DND-41 (cell line): ENCODE data around the gene SDHAF4.

Source experiments
- ATAC-seq: fragments of 200-7000 bp; cut with Tn5 transposase; 3 replicates; pipeline ENCODE4 v1.9.1; 2021; ENCODE audit warnings: low read depth; ENCODE audit not compliant: insufficient read depth
- DNase-seq: peaks from one replicate; pipeline ENCODE4 v3.0.0-alpha.2; 2020
- H2AFZ ChIP-seq: 2 replicates; pipeline ENCODE4 v1.6.0; 2012; ENCODE audit warnings: low read depth, low read length
- H3K27ac ChIP-seq: 2 replicates; pipeline ENCODE4 v1.5.1; 2012; ENCODE audit warnings: low read length, inconsistent platforms
- H3K27me3 ChIP-seq: fragments of 200-600 bp; sonication (generic); 2 replicates; pipeline ENCODE4 v1.6.0; 2012; ENCODE audit warnings: low read length, mild to moderate bottlenecking, inconsistent platforms; ENCODE audit not compliant: insufficient read depth, poor library complexity
- H3K36me3 ChIP-seq: 2 replicates; pipeline ENCODE4 v1.5.1; 2012; ENCODE audit warnings: low read length, inconsistent platforms; ENCODE audit not compliant: insufficient read depth
- H3K4me1 ChIP-seq: 2 replicates; pipeline ENCODE4 v1.5.1; 2012; ENCODE audit warnings: mild to moderate bottlenecking, low read length; ENCODE audit not compliant: insufficient read depth
- H3K4me2 ChIP-seq: 2 replicates; pipeline ENCODE4 v1.6.0; 2012; ENCODE audit warnings: mild to moderate bottlenecking, moderate library complexity, low read length, inconsistent platforms; ENCODE audit not compliant: insufficient read depth
- H3K4me3 ChIP-seq, 2 experiments: fragments of 200-600 bp in 1 of 2; shearing (Covaris generic) in 1 of 2; 2 replicates each; pipeline ENCODE4 v1.5.1; 2012 to 2016; ENCODE audit warnings: inconsistent platforms in 2 of 2, low read length in 2 of 2, mild to moderate bottlenecking in 2 of 2, low read depth in 1 of 2, moderate library complexity in 1 of 2
- H3K79me2 ChIP-seq: 2 replicates; pipeline ENCODE4 v1.6.0; 2012; ENCODE audit warnings: low read length, inconsistent platforms; ENCODE audit not compliant: insufficient read depth
- H3K9ac ChIP-seq: 2 replicates; pipeline ENCODE4 v1.6.0; 2012; ENCODE audit warnings: low read depth, mild to moderate bottlenecking, inconsistent platforms, low read length, moderate library complexity
- H3K9me3 ChIP-seq: 2 replicates; pipeline ENCODE4 v1.5.1; 2012; ENCODE audit warnings: low read length, moderate library complexity, mild to moderate bottlenecking, inconsistent platforms; ENCODE audit not compliant: insufficient read depth, severe bottlenecking
- H4K20me1 ChIP-seq: 2 replicates; pipeline ENCODE4 v1.6.0; 2012; ENCODE audit warnings: low read length; ENCODE audit not compliant: insufficient read depth
- CTCF ChIP-seq: IDR thresholded peaks from 2 replicates; pipeline ENCODE4 v1.5.1; 2012; ENCODE audit warnings: borderline replicate concordance, low read length, moderate library complexity, mild to moderate bottlenecking; ENCODE audit not compliant: poor library complexity, severe bottlenecking; ENCODE audit errors: extremely low read depth
- EZH2 ChIP-seq: IDR thresholded peaks from 3 replicates; pipeline ENCODE4 v1.6.1; 2012; ENCODE audit warnings: borderline replicate concordance, low read depth, mild to moderate bottlenecking, moderate library complexity, low read length, inconsistent platforms; ENCODE audit not compliant: severe bottlenecking

Gene SDHAF4

GRCh38 chr6:70627500-70628254, 60.9 kb downstream of the SDHAF4 start:
- Histone ChIP-seq H3K9ac (no peak overlapping the region), H3K27me3 (no peaks in the 10 kb centered on the region), H3K79me2 (no peaks in the 10 kb centered on the region), H3K9me3 (no peaks in the 10 kb centered on the region), H3K4me3 (no peak overlapping the region), H3K36me3 (no peaks in the 10 kb centered on the region), H2AFZ (no peak overlapping the region), H3K27ac (no peak overlapping the region), H3K4me2 (no peak overlapping the region), H3K4me1 (no peaks in the 10 kb centered on the region), H4K20me1 (no peaks in the 10 kb centered on the region)
- no peak for ATAC-seq
- TF ChIP-seq CTCF (no peak), EZH2 (no peak)
- no peak for DNase-seq

DNA sequence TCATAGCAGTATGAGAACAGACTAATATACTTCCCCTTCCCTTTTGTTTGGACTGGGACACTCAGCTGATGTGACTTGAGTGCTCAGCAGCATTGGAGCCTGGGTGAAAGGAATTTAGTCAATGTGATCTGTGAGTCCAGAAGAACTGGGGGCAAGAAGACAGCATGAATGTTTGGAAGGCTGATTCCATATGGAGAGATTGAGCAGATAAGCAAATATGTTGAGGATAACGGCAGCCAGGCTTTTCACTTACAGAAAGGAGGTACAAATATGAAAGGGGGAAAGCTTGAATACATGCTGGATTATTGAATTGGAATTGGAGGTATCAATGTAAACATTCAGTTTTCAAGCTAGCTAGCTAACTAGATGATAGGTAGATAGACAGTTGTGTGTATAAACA, 63.2 kb downstream of the SDHAF4 start:
- Histone ChIP-seq H4K20me1 (no peaks in the 10 kb centered on the region), H3K79me2 (no peaks in the 10 kb centered on the region), H3K4me2 (no peak overlapping the region), H3K27ac (no peak overlapping the region), H3K4me3 (no peak overlapping the region), H3K36me3 (no peaks in the 10 kb centered on the region), H3K4me1 (no peaks in the 10 kb centered on the region), H3K27me3 (no peaks in the 10 kb centered on the region), H3K9ac (no peak overlapping the region), H3K9me3 (no peaks in the 10 kb centered on the region), H2AFZ (no peak overlapping the region)
- ATAC-seq (no peak), DNase-seq (no peak)
- TF ChIP-seq CTCF (no peak), EZH2 (no peak)

GRCh38 chr6:70633870-70634269, 67.1 kb downstream of the SDHAF4 start:
- TF ChIP-seq CTCF = no peak
- no peak for TF ChIP-seq EZH2
- H3K79me2 ChIP-seq = no peaks in the 10 kb centered on the region
- H3K4me2 ChIP-seq = no peak overlapping the region
- no peak overlapping the region for H2AFZ ChIP-seq
- H3K36me3 ChIP-seq = no peaks in the 10 kb centered on the region
- H3K9ac ChIP-seq = no peak overlapping the region
- no peak overlapping the region for H3K27ac ChIP-seq
- H3K9me3 ChIP-seq = no peaks in the 10 kb centered on the region
- ATAC-seq (no peak), DNase-seq (no peak)
- H3K4me3 ChIP-seq = no peak overlapping the region
- H3K27me3 ChIP-seq = no peaks in the 10 kb centered on the region
- no peaks in the 10 kb centered on the region for H3K4me1 ChIP-seq
- no peaks in the 10 kb centered on the region for H4K20me1 ChIP-seq
